ENCODE measurements around the gene CARD19. TPM values are rescaled to one million over a fixed set of nuclear protein-coding genes. Genes with fewer than 3 reads are reported as not detected.

The CARD19 gene
- polyA plus RNA-seq, 1 donor (not counting 4 experiments of a cell fraction or from before 2014, with no cell fraction given): 36.7 TPM

DNA sequence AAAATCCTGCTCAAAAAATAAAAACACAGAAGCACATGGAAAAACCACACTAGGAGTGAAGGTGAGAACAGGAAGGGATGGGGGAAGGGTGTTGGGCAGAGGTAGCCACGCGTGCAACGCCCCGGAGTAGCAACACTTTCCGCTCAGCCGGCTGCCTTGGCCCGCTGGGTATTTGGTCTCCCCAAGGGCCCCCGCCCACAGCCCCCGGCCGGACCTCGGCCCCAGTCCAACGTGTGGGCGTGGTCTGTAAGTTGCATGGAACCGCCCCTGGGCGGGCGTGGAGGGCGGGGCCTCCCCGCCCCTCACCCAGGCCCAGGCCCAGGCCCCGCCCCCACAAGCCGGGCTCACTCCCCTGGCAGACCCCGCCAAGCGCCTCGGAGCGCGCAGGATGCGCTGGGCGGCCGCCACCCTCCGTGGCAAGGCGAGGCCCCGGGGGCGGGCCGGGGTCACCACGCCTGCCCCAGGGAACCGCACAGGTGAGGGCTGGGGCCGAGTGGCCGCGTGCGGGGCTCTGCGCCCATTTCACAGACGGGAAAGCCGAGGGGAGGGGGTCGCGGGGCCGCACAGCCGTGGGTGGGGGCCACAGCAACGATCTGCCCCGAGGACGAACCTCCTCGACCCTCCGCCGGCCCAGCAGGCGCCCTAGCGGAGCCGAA, 37.5 kb upstream of the CARD19 start, which contains the start of gene SUSD3:
Gene SUSD3, plus strand, starts transcription at position 347 of the 656 bp plus-strand sequence. Its CDS starts 42 bp downstream, at position 389.
- no peaks in the 10 kb centered on the region for H3K79me2 ChIP-seq (ENCODE audit: control insufficient read depth, insufficient read depth, low read length)
- H3K27ac ChIP-seq (ENCODE audit: control insufficient read depth, insufficient read depth, low read length): no peak within 1 kb of the TSS
- DNase-seq (ENCODE audit: low read depth, low spot score) (no peak), FAIRE-seq (no peak)
- dilution Hi-C loops (cut with MboI; ENCODE audit: extremely low pct_ligation_motif_present, low sequenced_read_pairs): no loop called here
- H3K27me3 ChIP-seq (ENCODE audit: control insufficient read depth, extremely low read depth, insufficient read depth, low read length): peaks cover 15% of the 10 kb centered on the region
- H3K9ac ChIP-seq (ENCODE audit: control insufficient read depth, extremely low read depth, insufficient read depth, low read length): no peak within 1 kb of the TSS
- H3K4me1 ChIP-seq (ENCODE audit: control insufficient read depth, extremely low read depth, insufficient read depth, low read length): no peaks in the 10 kb centered on the region
- H3K36me3 ChIP-seq (ENCODE audit: control insufficient read depth in 2 of 2, extremely low read depth in 1 of 2, insufficient read depth in 2 of 2, low read length in 2 of 2): no peaks in the 10 kb centered on the region
- no peaks in the 10 kb centered on the region for H4K20me1 ChIP-seq (ENCODE audit: control insufficient read depth, extremely low read depth, insufficient read depth, low read length)
- TF ChIP-seq EZH2 (IDR thresholded peaks at IDR 0.05; ENCODE audit: low read length): no peak
- TF ChIP-seq, protein P1, sequence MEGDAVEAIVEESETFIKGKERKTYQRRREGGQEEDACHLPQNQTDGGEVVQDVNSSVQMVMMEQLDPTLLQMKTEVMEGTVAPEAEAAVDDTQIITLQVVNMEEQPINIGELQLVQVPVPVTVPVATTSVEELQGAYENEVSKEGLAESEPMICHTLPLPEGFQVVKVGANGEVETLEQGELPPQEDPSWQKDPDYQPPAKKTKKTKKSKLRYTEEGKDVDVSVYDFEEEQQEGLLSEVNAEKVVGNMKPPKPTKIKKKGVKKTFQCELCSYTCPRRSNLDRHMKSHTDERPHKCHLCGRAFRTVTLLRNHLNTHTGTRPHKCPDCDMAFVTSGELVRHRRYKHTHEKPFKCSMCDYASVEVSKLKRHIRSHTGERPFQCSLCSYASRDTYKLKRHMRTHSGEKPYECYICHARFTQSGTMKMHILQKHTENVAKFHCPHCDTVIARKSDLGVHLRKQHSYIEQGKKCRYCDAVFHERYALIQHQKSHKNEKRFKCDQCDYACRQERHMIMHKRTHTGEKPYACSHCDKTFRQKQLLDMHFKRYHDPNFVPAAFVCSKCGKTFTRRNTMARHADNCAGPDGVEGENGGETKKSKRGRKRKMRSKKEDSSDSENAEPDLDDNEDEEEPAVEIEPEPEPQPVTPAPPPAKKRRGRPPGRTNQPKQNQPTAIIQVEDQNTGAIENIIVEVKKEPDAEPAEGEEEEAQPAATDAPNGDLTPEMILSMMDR (optimal IDR thresholded peaks at IDR 0.05 in 1 of 3, IDR thresholded peaks at IDR 0.05 in 1 of 3, conservative IDR thresholded peaks at IDR 0.05 in 1 of 3; ENCODE audit: extremely low read depth in 1 of 3, insufficient read depth in 2 of 3, low read length in 3 of 3): no peak
- H3K4me2 ChIP-seq (ENCODE audit: control insufficient read depth, extremely low read depth, insufficient read depth, low read depth, low read length): peak within 1 kb of the TSS; percentile 35
- H3K9me1 ChIP-seq (ENCODE audit: control insufficient read depth, extremely low read depth, insufficient read depth, low read length): no peaks in the 10 kb centered on the region
- H2AFZ ChIP-seq (ENCODE audit: control insufficient read depth, low read length): no peak within 1 kb of the TSS
- no peaks in the 10 kb centered on the region for H3K9me3 ChIP-seq (ENCODE audit: control insufficient read depth, low read depth, low read length)
- peak within 1 kb of the TSS in 2 of 3 experiments; percentile 26 to 36 for H3K4me3 ChIP-seq (ENCODE audit: control insufficient read depth in 2 of 3, extremely low read depth in 1 of 3, insufficient read depth in 2 of 3, low read depth in 1 of 3, low read length in 3 of 3)

DNA sequence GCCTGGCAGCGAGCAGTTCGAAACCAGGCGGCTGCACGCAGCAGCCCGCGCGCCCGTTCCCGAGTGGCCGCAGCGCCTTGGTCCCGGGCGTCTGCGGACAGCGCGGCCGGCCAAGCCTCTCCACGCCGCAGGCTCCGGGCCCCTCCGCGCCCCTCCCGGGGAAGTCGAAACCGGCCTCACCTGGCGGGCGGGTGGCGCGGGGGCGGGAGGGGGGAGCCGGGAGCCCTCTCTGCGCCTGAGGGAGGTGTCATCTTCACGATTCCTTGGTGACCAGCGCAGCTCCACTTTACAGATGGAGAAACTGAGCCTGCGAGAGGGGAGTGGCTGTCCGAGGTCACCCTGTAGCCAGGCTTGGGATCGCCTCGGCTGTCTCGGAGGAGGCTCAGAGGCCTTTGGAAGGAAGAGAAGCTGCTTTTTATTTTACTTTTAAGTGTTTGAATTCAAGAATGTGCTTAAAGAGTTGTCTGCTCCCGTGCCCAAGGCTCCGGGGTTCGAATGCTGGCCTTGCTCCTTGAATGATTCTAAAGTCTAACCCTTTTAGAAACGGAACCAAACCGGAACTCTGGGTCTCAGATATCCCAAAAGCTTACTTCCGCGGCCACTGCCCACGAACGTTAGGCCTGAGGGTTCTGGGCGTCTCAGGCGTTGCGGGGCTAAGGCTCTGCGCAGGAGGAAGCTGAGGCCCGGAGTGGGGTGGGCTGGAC, 36.9 kb upstream of the CARD19 start:
- no peak for DNase-seq (ENCODE audit: low read depth, low spot score)
- Histone ChIP-seq H3K4me2 (ENCODE audit: control insufficient read depth, extremely low read depth, insufficient read depth, low read depth, low read length) (peak overlapping the region; percentile 35), H2AFZ (ENCODE audit: control insufficient read depth, low read length) (no peak overlapping the region), H4K20me1 (ENCODE audit: control insufficient read depth, extremely low read depth, insufficient read depth, low read length) (no peaks in the 10 kb centered on the region), H3K9me1 (ENCODE audit: control insufficient read depth, extremely low read depth, insufficient read depth, low read length) (no peaks in the 10 kb centered on the region), H3K9me3 (ENCODE audit: control insufficient read depth, low read depth, low read length) (no peaks in the 10 kb centered on the region), H3K27me3 (ENCODE audit: control insufficient read depth, extremely low read depth, insufficient read depth, low read length) (peaks cover 15% of the 10 kb centered on the region), H3K4me3 (ENCODE audit: control insufficient read depth in 2 of 3, extremely low read depth in 1 of 3, insufficient read depth in 2 of 3, low read depth in 1 of 3, low read length in 3 of 3) (peak overlapping the region in 2 of 3 experiments; percentile 26 to 36), H3K36me3 (ENCODE audit: control insufficient read depth in 2 of 2, extremely low read depth in 1 of 2, insufficient read depth in 2 of 2, low read length in 2 of 2) (no peaks in the 10 kb centered on the region), H3K27ac (ENCODE audit: control insufficient read depth, insufficient read depth, low read length) (no peak overlapping the region), H3K9ac (ENCODE audit: control insufficient read depth, extremely low read depth, insufficient read depth, low read length) (no peak overlapping the region), H3K79me2 (ENCODE audit: control insufficient read depth, insufficient read depth, low read length) (no peaks in the 10 kb centered on the region), H3K4me1 (ENCODE audit: control insufficient read depth, extremely low read depth, insufficient read depth, low read length) (no peaks in the 10 kb centered on the region)
- TF ChIP-seq EZH2 (IDR thresholded peaks at IDR 0.05; ENCODE audit: low read length): no peak
- TF ChIP-seq, protein P1 (optimal IDR thresholded peaks at IDR 0.05 in 1 of 3, IDR thresholded peaks at IDR 0.05 in 1 of 3, conservative IDR thresholded peaks at IDR 0.05 in 1 of 3; ENCODE audit: extremely low read depth in 1 of 3, insufficient read depth in 2 of 3, low read length in 3 of 3): no peak
- no peak for FAIRE-seq
- dilution Hi-C loops (cut with MboI; ENCODE audit: extremely low pct_ligation_motif_present, low sequenced_read_pairs): no loop called here
